ENCODE measurements around the gene PRR12.

The PRR12 gene

DNA sequence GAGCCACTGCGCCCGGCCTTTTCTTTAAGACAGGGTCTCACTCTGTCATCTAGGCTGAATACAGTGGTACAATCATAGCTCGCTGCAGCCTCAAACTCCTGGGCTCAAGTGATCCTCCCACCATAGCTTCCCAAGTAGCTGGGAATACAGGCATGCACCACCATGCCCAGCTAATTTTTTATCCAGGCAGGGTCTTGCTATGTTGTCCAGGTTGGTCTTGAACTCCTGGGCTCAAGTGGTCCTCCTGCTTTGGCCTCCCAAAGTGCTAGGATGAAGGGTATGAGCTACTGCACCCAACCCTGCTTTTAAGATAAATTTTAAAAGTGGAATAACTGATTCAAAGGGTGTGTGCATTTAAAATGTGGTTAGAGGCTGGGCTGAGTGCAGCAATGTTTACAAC is 24.7 kb upstream of the PRR12 start:
- DNase-seq, result no peak

DNA sequence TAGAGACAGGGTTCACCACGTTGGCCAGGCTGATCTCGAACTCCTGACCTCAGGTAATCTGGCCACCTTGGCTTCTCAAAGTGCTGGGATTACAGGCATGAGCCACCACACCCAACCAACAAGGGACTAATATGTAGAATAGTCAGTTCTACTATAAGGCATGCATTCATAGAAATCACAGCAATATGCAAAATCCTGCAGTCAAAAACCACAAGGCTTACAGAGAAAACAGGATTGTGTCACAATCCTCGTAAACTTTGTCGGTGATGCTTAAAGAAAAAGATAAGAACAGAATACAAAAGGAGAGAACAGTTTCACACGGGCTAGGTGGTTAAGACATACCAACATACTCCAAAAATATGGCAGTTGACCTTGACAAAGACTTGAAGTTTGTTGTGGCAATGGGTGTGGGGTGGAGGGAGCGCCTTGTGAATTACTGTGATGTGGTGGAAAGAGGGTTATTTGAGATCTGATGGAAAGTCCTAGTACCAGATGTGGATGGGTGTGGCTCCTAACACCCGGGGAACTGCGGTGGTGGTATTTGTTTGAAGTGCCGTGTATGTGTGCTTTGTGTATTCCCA is 23.0 kb upstream of the PRR12 start:
- no peak for DNase-seq

DNA sequence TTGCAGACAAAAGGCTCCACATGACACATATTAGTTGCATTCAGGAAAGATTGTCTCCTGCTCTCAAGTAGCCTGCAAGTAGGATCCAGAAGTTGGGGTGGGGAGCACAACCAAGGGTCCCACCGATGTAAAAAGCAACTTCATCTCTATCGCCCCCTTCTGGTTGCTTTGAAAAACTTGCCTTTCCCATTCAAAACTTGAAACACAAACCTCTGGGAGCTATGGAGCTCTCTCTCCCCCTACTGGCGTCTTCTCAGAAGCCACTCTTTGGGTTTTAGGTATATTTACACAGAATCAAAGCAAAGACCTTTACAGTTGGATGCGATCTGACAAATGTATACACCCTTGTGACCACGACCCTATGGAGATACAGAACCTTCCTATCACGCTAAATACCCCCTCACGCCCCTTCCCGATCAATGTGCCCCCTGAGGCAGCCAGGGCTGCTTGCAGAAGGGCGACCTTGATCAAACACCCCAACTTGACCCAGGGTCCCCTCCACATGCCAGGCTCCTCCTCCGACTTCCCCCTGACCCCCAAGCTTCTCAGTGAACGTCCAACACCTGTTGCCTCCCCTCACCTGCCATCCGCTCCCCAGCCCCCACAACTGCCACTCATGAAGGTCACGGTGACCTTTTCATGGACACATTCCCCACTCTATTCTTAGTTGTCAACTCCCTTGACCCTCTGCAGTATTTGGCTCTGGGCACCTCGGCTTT is 20.7 kb upstream of the PRR12 start:
- DNase-seq, result peak; percentile 87

DNA sequence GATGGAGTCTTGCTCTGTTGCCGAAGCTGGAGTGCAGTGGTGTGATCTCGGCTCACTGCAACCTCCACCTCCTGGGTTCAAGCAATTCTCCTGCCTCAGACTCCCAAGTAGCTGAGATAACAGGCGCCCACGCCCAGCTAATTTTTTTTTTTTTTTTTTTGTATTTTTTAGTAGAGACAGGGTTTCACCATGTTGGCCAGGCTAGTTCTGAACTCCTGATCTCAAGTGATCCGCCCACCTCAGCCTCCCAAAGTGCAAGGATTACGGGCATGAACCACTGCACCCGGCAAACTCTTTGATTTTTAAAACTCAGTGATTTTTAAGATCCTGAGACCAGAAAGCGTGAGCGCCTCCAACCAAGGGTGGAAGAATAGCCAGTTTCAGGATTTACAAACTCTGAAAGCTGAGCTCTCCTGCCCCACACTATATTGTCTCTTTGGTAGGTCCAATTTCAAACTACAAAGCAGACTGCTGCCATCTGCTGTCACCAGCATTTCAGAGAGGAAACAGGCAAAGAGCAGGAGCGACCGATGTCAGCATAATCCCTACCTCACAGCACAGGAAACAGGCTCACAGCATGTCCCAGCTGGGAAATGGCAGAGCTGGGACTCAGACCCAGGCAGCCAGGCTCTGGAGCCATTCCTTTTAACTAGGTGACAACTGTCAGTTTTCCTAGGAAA is 19.8 kb upstream of the PRR12 start:
- peak; percentile 61 for DNase-seq

DNA sequence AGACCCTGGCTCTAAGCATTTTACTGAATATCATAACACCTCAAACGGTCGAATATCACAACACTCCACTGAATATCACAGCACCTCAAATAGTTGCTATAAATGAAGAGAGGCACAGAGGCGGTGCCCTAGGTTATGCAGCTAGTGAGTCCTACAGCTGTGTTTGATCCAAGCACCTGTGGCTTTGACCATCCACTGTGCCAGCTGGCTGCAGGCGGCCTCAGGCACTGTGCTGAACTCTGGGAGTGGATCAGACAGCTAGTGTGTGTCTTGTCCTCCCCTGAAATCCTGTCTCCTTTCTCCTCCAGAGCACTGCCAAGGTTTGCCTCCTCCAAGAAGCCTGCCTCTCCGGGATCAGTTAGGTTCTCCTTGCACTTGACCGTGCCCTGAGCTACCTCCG is 18.0 kb upstream of the PRR12 start:
- DNase-seq, result no peak

DNA sequence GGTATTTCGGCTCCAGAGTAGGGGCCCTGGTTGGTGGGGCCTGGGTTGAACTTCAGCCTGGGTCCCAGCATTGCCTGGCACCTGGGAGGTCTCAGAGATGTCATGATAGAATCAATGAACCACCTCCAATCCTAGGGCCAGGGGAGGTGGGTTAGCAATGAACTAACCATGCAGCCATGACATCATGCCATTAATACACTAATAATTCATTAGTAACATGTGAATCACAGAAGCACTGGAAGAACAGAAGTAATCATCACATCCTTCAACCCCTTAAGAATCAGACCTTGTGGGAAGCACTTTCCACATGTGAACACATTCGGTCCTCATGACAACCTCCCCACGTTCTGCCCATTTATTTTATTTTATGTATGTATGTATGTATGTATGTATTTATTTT is 17.6 kb upstream of the PRR12 start:
- no peak for DNase-seq

DNA sequence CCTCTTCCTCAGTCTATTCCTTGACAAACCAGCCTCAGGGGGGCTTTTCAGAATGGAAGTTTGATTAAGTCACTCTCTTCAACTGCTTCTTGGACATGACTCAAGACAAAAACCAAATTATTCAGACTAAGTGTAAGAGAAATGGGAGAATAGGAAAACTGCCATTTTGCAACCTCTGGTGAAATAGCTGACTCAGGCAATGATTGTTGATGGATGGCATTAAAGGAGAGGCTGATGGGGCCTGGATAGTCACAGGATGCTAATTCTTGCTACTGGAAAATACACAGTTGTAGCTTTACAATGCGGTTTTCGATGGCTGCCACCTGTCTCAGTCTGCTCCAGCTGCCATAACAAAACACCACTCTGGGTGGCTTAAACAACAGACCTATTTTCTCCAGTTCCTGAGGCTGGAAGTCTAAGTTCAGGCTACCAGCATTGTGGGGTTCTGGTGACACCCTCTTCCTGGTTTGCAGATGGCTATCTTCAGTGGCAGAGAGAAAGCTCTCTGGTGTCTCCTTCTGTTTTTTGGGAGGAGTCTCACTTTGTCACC is 16.7 kb upstream of the PRR12 start:
- no peak for DNase-seq

DNA sequence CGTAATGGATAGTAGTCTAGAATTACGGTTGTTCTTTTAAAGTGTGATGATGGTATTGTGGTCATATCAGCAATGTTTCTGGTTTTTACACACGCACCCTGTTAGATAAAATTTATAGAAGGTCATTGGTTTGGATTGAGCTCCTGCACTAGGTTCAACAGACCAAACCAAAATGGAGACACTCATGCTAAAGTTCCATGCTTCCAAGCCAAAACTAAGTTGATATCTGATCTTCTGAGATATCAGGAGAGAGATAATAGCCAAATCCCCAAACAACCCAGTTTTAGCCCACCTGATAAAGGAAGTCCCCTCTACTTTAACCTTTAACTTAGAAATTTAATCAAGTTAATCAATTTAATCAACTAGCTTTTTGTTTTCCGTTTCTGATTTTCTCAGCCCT is 11.8 kb upstream of the PRR12 start:
- no peak for DNase-seq

DNA sequence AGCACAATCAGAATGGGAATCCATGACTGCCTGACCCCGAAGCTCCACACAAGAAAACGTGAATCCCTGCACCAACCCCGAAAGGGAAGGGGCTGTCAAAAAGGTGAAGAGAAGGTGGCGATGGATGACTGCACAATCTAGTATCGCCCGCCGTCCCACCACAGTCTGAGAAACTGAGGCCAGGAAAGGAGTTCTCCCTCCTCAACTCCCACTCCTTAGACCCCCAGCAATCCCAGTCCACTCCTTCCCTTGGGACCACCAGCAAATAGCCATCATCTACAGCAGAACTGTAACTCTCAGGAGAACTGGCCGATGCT is 11.1 kb upstream of the PRR12 start:
- DNase-seq, result no peak

DNA sequence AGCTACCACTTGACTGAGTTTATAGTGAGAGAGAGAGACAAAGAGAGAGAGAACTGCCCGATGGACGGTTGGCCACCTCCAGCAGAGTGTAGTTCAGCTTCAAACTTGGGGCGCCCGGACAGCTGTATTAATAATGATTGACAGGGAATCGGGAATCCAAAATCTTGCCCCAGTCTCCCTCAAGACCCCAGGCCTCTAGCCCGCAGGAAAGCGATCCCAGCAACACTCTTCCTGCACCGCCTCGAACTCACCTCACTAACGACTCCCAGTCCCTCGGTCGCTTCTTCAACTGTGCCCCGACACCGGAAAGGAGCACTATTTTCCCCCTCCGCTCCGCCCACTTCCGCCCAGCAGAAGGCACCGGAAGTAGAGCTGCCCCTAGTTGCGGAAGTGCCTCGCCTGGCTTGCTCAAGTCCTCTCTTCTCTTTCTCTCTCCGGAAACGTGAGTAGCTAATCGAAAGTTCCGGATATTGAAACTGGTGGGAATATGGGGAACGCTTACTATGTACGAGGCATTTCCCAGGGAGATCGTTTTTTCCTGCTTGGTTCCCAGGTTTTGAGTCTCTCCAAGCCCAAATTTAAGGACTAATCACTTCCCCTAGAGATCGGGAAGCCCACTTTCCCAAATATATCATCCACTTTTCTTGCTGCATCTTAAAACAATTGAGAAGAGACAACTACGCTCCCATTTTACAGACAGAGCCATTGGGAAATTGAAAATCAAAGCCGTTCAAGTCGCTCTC is 10.5 kb upstream of the PRR12 start, which contains the start of gene NOSIP:
Gene NOSIP, minus strand, starts transcription at position 293 of the 743 bp plus-strand sequence. CDS start 19,865 bp downstream, outside the sequence.
- DNase-seq, result peak; percentile 97

DNA sequence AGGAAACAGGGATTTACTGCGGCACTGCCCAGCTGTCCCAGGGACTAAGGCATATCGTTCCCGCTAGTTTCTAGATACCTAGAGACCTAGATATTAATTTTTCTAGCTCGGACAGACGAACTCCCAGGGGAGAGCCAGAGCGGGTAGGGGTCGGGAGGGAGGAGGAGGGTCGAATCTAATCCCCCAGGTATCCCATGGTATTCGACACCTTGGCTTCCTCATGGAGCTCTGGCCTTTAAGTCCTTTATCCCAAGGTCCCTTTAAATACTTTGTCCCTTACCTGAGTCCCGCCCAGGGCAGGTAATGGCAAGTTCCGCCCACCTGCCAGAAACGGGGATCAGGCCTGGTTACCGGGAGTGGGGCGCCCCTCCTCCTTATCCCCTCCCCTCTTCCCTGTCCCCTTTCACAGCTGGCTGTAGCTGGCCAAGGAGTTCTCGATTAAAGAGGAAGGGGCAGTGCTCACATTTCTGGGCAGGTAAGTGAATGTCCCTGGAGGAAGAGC is 9.9 kb upstream of the PRR12 start, which contains the start of gene PRRG2:
Gene PRRG2, plus strand, starts transcription at position 310 of the 502 bp plus-strand sequence. CDS start 1,904 bp downstream, outside the sequence.
- peak; percentile 54 for DNase-seq

DNA sequence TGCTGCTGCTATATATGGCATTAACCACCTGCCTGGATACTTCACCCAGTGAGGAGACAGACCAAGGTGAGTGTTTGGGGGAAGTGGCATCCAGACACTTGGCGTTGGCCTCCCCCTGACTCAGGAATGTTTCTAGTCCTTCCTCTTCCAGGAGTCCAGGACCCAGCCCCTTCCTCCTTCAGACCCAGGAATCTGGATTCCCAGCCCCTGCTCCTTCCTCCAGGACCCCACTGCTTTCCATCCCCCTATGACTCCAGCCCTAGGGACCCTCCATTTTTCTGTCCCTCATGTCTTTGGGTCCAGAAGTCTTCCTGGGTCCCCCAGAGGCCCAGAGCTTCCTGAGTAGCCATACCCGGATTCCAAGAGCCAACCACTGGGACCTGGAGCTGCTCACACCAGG is 7.7 kb upstream of the PRR12 start:
- no peak for DNase-seq

DNA sequence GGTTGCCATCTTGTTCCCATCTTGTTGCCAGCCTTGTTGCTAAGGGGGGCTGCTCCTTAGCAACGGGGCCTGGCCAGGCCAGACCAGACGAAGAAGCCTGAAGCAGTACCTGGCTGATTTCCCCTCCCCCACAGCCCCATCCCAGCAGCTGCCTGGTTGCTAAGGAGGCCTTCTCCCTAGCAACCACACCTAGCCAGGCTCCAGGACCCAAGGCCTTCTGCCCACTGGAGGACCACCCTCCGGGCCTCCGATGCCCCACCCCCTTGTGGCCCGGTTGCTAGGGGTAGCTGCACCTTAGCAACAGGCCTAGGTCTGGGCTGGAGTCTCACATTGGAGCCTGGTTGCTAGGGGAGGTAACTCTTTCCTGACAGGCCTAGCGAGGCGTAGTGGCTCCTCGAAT is 6.0 kb upstream of the PRR12 start:
- peak; percentile 51 for DNase-seq

DNA sequence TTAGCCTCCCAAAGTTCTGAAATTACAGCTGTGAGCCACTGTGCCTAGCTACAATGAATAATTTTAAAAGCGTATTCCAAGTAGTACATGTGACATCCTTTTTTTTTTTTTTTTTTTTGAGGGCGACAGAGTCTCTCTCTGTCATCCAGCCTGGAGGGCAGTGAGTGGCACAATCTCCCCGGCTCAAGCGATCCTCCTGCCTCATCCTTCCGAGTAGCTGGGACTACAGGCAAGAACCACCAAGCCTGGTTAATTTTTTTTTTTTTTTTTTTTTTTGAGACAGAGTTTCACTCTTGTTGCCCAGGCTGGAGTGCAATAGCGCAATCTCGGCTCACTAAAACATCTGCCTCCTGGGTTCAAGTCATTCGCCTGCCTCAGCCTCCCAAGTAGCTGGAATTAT is 3.8 kb upstream of the PRR12 start:
- no peak for DNase-seq

DNA sequence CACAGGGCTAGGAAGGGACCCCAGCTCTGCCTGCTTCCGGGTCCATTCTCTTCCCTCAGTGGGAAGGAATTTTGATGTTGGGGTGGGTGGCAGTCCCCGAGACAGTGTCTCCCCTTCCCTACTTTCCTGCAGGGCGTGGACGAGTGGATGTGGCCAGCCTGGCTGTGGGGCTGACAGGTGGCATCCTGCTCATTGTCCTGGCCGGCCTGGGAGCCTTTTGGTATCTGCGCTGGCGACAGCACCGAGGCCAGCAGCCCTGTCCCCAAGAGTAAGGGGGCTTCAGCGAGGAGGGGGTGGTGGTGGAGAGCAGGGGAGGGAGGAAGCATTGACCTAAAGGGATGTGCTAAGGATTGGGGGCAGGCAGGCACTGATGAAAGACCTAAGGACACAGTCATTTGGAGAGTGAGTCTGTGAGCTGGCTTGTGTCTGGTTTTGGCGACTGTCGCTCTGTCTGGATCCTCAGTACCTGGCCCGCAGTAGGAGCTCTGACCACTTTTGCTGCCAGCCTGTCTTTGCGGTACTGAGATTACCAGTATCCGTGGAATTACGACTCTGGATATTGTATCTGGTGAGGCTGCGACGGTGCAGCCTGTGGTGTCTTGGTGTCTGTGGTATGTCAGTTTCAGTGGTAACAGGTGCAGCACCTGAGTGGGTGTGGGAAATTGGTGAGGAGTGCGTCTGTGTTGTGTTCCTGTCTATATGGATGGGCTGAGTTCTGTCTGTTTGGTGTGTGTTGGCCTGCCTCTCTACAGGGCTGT is 2.4 kb upstream of the PRR12 start:
- DNase-seq, result no peak

DNA sequence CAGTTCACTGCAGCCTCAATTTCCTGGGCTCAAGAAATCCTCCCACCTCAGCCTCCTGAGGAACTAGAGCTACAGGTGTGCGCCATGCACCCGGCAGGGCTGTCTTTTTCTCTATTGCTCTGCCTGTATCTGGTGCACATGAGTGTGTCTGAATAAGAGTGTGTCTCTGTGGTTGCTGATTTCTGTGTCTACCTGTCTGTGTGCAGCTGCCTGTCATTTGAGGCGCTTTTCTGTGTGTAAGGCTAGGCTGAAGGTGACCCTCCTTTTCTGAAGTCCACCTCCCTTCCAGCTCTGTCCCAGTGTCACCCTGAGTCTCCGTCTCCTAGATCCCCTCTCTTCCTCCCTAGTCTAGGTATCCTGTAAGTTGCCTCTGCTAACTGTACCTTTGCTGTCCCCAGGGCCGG is 1.5 kb upstream of the PRR12 start:
- peak; percentile 67 for DNase-seq

DNA sequence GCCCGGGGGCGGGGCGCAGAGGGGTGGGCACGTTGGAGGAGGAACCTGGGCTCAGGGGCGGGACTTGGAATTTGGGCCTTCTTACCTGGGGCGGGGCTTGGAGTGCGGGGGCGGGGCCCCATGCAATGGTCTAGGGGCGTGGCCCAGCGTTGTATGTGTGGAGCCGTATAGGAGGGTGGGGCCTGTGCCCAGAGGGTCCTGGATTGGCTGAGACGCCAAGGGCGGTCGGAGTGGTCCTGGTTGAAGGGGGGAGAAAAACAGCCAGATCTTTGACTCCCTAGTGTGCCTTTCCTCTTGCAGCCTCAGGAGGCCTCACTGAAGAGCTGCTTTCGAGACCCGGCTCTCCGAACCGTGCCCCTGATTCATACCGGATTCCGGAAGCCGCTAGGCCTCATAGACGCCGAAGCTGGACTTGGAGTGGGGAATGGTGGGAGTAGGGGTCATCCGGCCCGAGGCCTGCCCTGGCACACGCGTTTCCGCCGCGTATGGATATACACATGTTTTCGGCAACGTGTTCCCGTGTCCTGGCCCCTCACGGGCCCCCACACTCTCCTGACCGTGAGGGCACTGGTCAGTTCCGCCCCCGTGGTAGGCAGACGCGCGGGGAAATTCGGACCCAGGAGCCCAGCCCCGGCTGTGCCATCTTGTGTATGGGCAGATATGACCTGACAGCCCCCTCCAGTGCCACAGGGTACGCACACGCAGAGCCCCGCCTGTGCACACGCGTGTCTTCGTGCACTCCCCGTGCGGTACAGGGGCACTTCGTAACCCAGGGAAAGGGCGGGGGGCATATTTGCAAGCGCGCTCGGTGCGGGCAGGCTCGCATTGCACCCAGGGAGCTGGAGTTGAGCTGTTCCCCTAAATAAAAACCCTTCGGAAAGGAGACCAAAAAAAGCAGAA is 661 bp upstream of the PRR12 start:
- DNase-seq, result peak; percentile 95

DNA sequence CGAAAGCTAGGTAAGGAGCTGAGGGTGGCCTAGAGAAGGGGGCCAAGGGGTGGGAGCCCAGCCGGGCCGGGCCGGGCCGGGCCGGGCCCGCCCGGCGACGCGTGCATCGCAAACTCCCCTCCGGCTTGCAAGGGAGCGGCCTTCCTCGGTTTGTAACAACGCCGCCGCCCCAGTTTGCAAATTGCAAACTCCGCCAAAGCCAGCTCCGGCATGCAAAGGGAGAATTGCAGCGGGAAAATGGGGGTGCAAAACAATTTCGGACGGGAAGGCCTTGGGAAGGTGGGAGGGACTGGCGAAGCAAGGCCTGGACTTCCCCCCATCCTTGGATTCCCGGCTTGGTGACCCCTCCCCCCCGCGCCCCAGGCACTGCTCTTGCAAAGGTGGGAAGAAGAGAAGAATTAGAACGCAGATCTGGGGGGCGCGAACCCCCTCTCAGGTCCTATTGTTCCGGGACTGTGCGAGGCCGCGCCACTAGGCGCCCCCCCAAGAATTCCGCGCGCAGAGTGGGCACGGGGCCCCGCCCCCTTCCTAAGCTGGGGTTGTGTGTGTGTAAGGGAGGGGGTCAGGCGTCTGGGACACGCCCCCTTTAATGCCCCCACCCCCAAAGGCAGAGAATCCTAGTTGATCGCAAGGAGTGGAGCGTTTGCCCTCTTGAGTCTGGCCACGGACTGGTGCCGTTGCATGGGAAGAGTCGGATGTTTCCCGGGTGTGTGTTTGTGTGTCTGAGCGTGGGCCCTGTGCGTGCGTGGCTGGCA is 926 bp downstream of the PRR12 start:
- peak; percentile 64 for DNase-seq

DNA sequence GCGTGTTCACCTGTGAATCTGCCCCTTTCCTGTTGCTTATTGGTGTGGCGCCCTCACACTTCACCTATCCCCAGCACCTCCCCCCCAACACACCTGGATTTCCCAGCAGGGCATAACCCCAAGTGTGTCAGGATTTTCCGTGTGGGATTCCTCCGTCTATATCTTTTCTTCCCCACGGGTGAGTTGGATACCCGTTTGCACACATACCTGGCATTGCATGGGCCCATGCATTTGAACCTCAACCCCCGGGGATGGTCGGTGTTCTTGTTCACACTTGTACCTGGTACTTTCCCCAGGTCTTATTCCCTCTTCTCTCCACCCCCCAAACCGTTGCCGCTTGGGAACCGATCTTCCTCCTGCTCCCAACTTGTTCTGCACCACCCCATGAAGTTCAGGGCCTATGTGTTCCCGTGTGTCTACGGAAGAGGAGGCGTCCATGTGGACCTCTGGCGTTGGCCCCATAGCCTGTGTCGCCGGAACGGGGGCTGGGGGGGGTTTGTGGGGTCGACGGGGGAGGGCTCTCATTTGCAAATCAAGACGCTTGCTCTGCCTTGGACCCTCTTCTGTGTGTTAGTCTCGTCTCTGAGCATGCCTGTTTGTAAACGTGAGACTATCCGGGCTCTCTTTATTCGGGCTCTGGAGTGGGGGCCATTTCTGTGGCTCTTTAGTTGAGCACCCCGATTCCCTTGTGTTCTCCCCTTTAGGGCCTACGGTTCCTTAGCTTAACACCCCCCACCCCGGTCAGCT is 1.7 kb downstream of the PRR12 start:
- DNase-seq, result no peak

All from DMS53 (cell line).